Stimulated activated naive CD8-positive, alpha-beta T cell treated with anti-CD3 and anti-CD28 coated beads, Interleukin-15, Interleukin-2, amounts not matched to agents 100 U/mL and 50 U/mL, for 24 hours (primary cell): ENCODE data around the gene KAT6B.

Source experiments
- ATAC-seq: fragments of 150-1000 bp; cut with Tn5 transposase; one replicate; pipeline ENCODE4 v1.10.0; 2021
- DNase-seq: peaks from one replicate; pipeline ENCODE4 v3.0.0; 2021

Gene KAT6B

DNA sequence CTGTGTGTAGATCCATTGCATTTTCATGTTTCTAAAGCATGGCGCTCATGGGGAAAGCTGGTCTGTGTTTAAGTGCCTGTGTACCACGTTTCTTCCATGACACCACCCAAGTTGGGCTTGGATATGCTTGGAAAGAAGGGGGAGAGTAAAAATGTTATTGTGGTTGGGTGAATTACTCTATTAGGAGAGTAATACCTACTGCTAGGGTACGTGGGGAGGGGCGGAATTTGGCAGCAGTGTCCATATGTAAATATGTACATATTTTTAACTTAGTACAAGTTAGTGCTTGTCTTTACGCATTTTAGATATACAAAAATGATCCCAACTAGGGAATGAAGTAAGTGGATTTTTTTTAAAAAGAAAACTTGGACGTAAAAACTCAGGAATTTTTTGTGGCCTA is 242.1 kb downstream of the KAT6B start:
- ATAC-seq (no peak), DNase-seq (no peak)

- no peak for ATAC-seq
- no peak for DNase-seq
Measured at GRCh38 chr10:75070476-75070875, 244.1 kb downstream of the KAT6B start.

DNA sequence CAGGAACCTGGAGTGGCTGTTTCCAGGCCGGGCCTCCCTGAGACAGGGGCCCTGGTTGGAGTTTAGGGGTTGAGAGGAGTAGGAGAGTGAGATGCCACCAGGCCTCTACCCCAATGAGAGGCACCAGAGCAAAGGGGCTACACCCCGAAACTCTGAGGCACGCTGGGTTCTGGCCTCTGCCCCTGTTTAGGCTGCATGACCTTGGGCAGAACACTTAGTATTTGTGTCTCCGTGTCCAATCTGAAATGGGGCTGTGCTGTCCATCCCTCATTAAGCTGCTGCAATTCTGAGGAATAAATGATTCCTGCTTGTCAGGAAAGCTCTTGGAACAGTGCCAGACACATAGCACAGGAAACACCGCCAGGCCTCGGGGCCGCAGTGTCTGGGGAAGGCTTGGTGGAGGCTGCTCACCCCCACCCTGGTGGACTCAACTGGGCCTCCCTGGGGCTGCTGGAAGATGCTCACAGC is 244.6 kb downstream of the KAT6B start:
- ATAC-seq (no peak), DNase-seq (no peak)

DNA sequence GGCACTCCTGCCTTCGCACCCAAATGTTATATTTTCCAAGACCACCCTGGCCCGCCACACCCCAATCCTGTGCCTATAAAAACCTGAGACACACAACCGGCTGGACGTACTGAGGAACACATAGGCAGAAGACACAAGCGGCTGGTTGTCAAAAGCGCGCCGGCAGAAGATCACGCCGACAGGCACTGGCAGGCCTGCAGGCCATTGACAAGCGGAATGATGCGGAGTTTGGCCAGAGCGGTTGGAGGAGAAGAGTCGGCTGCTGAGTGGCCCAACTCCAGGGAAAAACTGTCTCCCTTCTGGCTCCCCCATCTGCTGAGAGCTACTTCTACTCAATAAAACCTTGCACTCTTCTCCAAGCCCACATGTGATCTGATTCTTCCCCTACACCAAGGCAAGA is 245.4 kb downstream of the KAT6B start:
- ATAC-seq = no peak
- DNase-seq = no peak

GRCh38 chr10:75072727-75073126 is 246.3 kb downstream of the KAT6B start:
- ATAC-seq = no peak

GRCh38 chr10:75073442-75073841 is 247.0 kb downstream of the KAT6B start:
- DNase-seq (no peak), ATAC-seq (no peak)

More at GRCh38 chr10:75072727-75073126, 246.3 kb downstream of the KAT6B start:
- no peak for DNase-seq

DNA sequence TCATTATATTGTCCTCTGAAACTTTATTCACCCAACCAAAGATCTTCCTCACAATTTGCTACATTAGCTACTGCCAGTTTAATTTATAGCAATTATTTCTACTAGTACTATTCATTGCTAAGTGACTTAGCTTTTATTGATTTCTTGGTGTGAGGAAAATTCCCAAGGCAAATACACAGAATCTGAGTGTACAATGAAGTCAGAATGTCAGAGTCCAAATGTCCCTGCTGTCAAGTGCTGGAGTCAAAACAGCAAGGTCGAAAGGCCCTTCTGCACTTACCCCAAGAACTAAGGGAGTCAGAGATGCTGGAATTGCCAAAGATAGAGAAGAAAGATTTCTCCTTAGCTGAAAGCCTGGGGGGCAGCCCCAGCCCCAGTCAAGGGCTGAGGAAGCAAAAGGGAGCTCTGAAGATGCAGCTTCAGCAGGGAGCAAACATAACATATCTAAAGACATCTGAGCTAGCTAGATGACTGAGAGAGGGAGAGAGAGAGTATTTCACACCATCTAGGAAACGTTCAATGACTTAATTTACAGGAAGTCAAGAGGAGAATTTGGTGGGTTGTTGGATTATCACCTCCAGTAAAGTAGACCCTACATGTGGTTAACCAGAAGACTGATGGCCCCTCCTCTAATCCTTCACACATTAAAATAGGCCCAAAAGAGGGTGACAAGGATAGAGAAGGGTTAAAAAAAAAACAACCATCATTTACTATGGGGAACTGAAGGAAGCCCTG is 248.5 kb downstream of the KAT6B start:
- ATAC-seq = no peak
- no peak for DNase-seq

GRCh38 chr10:75076348-75076747 is 249.9 kb downstream of the KAT6B start:
- ATAC-seq = no peak

GRCh38 chr10:75079436-75080083 is 253.2 kb downstream of the KAT6B start:
- DNase-seq = no peak
- no peak for ATAC-seq

More at GRCh38 chr10:75076348-75076747, 249.9 kb downstream of the KAT6B start:
- no peak for DNase-seq

DNA sequence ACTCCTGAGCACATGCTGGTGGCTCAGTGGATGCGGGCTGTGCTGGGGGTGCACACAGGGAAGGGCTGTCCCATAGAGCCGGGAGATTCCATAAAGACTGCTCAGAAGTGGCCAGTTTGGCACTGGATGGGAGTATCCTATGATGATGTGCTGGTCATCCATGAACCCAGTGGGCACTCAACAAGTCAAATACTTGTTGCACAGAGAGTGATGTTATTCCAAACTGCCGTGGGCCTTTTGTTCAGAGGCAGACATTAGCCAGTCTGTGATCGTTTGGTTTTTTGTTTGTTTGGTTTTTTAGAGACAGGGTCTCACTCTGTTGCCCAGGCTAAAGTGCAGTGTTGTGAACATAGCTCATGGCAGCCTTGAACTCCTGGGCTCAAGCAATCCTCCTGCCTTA is 254.2 kb downstream of the KAT6B start:
- ATAC-seq = no peak
- no peak for DNase-seq

- ATAC-seq (no peak), DNase-seq (no peak)
Measured at GRCh38 chr10:75081379-75081778, 255.0 kb downstream of the KAT6B start.
